Endothelial cell (in vitro differentiated cells): ENCODE results near the gene KCNJ1. TPM values are rescaled to one million over a fixed set of nuclear protein-coding genes. Genes with fewer than 3 reads are reported as not detected.

Source experiments
- DNase-seq: peaks from one replicate; pipeline ENCODE4 v3.0.0; 2021; ENCODE audit warnings: low spot score
- H3K27ac Mint-ChIP-seq: one replicate; pipeline ENCODE4 v1.8.0; 2021; ENCODE audit warnings: mixed read lengths, inconsistent platforms; ENCODE audit not compliant: unreplicated experiment
- H3K27me3 Mint-ChIP-seq: one replicate; pipeline ENCODE4 v1.8.0; 2021; ENCODE audit warnings: mild to moderate bottlenecking, moderate library complexity, mixed read lengths, inconsistent platforms; ENCODE audit not compliant: unreplicated experiment
- H3K36me3 Mint-ChIP-seq: one replicate; pipeline ENCODE4 v1.8.0; 2021; ENCODE audit warnings: mild to moderate bottlenecking, low read depth, mixed read lengths, inconsistent platforms; ENCODE audit not compliant: unreplicated experiment
- H3K4me1 Mint-ChIP-seq: one replicate; pipeline ENCODE4 v1.8.0; 2021; ENCODE audit warnings: mild to moderate bottlenecking, mixed read lengths, inconsistent platforms; ENCODE audit not compliant: unreplicated experiment
- H3K4me3 Mint-ChIP-seq: one replicate; pipeline ENCODE4 v1.8.0; 2021; ENCODE audit warnings: mild to moderate bottlenecking, mixed read lengths, inconsistent platforms; ENCODE audit not compliant: unreplicated experiment
- H3K9me3 Mint-ChIP-seq: one replicate; pipeline ENCODE4 v1.8.0; 2021; ENCODE audit warnings: mixed read lengths, inconsistent platforms; ENCODE audit not compliant: unreplicated experiment
- total RNA-seq: library from RNA; stranded (reverse); fragmentation: NEBNext Ultra II Directional; extraction: Animal tissue kit (Norgen Biotek cat#: 25700); gene quantifications from one replicate; pipeline ENCODE4 v1.2.1, GENCODE V29; 2021; ENCODE audit not compliant: unreplicated experiment
- TF ChIP-seq, protein P1 (sequence below): fragments of 200-600 bp; sonication (generic); IDR thresholded peaks from one replicate; pipeline ENCODE4 v1.5.0; 2021; ENCODE audit warnings: antibody characterized with exemption; ENCODE audit not compliant: unreplicated experiment

KCNJ1 gene
- total RNA-seq, 1 donor from 2014 or later = not detected

DNA sequence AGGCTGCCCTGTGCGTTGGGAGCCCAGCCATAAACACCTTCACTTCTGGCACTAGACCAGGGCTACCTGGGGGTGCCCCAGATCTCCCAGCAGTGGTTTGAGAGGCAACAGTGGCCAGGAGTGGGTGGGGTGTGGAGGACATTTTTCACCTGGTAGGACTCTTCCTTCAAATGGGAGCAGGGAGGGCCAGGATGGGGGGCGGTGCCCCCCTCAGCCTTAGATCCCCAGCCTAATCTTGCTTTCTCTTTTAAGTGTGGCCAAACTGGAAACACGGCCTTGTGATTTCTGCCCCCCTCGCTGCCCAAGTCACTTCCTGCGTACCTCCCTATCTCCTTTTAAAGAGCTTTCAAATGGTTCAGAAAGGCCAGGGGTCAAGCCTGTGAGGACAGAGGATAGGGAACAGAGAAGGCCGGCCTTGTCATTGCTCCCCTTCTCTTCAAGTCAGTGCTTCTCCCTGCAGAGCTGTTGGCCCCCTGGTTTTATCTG is 24.9 kb upstream of the KCNJ1 start:
- no peak for DNase-seq
- no peaks in the 10 kb centered on the region for H3K36me3 Mint-ChIP-seq
- peaks cover 4% of the 10 kb centered on the region for H3K4me1 Mint-ChIP-seq
- no peaks in the 10 kb centered on the region for H3K9me3 Mint-ChIP-seq
- TF ChIP-seq, protein P1, sequence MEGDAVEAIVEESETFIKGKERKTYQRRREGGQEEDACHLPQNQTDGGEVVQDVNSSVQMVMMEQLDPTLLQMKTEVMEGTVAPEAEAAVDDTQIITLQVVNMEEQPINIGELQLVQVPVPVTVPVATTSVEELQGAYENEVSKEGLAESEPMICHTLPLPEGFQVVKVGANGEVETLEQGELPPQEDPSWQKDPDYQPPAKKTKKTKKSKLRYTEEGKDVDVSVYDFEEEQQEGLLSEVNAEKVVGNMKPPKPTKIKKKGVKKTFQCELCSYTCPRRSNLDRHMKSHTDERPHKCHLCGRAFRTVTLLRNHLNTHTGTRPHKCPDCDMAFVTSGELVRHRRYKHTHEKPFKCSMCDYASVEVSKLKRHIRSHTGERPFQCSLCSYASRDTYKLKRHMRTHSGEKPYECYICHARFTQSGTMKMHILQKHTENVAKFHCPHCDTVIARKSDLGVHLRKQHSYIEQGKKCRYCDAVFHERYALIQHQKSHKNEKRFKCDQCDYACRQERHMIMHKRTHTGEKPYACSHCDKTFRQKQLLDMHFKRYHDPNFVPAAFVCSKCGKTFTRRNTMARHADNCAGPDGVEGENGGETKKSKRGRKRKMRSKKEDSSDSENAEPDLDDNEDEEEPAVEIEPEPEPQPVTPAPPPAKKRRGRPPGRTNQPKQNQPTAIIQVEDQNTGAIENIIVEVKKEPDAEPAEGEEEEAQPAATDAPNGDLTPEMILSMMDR = no peak
- no peak overlapping the region for H3K4me3 Mint-ChIP-seq
- H3K27ac Mint-ChIP-seq = no peak overlapping the region
- H3K27me3 Mint-ChIP-seq = peaks cover 15% of the 10 kb centered on the region

DNA sequence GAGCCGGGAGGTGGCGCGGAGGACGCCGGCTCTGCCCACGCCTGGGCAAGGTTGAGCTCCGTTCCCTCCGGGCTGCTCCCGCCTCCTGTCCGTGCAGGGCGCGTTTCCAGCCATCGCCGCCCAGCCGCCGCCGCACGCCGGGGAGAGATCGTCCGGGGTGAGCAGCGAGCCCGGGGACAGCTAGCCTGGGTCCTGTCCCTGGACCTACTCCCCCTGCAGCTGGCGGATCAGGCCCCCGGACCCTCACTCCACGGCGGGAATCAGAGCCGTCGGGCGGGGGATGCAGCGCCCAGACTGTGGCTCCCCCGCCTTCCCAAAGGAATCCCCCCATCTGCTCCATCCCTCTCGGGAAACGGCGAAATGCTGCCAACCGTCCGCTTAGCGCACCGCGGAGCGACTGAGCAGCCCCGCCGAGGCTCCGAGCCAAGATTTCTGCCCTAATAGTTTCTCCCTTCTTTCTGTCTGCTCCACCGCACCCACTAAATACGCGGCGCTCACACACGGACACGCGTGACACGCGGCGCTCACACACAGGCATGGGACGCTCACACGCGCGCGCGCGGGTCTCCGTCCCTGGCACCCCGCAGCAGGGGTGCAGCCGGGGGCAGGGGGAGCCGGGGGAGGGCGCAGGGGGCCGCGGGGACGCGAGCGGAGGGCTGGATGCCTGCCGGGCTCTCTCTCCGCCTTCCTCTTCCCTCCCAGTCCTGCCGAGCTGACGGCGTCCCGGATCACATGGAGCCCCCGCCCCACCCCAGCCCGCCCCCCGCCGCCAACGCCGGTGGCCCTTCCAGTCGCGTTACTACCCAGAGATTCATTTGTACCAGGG is 23.7 kb upstream of the KCNJ1 start, which contains the start of gene KCNJ5:
TSS of gene KCNJ5 (plus strand) at position 814 of the 826 bp plus-strand sequence. CDS start 19,918 bp downstream, outside the sequence.
- H3K27ac Mint-ChIP-seq = no peak within 1 kb of the TSS
- TF ChIP-seq, protein P1 = no peak
- H3K4me3 Mint-ChIP-seq = peak within 1 kb of the TSS; percentile 78
- peaks cover 15% of the 10 kb centered on the region for H3K27me3 Mint-ChIP-seq
- no peaks in the 10 kb centered on the region for H3K36me3 Mint-ChIP-seq
- no peaks in the 10 kb centered on the region for H3K9me3 Mint-ChIP-seq
- peak; percentile 40 for DNase-seq
- peaks cover 8% of the 10 kb centered on the region for H3K4me1 Mint-ChIP-seq

DNA sequence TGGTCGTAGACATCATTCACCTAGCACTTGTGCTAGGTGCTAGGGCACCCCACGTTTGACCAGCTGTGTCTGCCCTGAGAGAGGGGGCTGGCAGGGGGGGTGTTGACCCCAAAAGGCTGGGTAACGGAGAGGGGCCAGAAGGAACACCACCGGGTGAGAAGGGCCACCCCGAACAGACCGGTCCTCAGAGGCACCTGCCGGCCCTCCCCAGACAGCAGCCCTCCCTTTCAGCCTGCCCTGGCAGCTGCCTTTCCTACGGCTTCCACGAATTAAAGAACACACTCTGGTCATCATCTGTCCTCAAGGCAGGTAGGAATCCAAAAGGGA is 23.1 kb upstream of the KCNJ1 start:
- DNase-seq = no peak
- TF ChIP-seq, protein P1 = no peak
- Mint-ChIP-seq H3K4me1 (peaks cover 11% of the 10 kb centered on the region), H3K27me3 (peaks cover 17% of the 10 kb centered on the region), H3K27ac (no peak overlapping the region), H3K4me3 (no peak overlapping the region), H3K9me3 (no peaks in the 10 kb centered on the region), H3K36me3 (no peaks in the 10 kb centered on the region)

DNA sequence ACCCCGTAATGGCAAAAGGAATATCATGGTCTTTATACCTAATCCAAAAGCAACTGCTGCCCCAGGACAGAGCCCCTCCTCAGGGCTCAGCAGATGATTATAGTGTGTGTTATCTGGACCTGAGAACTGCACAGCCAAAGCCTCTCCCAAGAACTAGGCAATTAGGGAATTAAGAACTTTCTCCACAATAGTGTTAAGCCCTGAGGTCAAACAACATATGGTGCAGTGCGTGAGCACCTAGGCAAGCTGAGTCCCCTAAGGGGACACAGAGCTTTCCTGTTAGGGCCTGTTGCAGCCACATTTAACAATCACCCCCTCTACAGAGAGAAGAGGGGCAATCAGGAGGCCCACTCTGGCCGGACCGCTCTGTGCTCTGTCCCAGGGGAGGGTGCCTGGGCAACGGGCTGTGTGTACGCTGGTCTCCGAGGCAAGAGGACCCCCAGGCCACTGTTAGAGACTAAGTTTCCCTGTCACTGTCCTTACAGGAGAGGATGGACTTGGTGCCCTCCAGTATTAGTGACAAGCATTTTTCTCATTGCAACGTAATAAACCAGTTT is 22.6 kb upstream of the KCNJ1 start:
- H3K27me3 Mint-ChIP-seq = peaks cover 17% of the 10 kb centered on the region
- H3K4me1 Mint-ChIP-seq = peaks cover 11% of the 10 kb centered on the region
- no peak overlapping the region for H3K4me3 Mint-ChIP-seq
- no peaks in the 10 kb centered on the region for H3K36me3 Mint-ChIP-seq
- no peak for DNase-seq
- TF ChIP-seq, protein P1 = no peak
- H3K27ac Mint-ChIP-seq = no peak overlapping the region
- H3K9me3 Mint-ChIP-seq = no peaks in the 10 kb centered on the region
